GM12864 (cell line): Measurements from ENCODE around the gene PRAMEF33.
"Not testable (repeated sequence)": the region's sequence is repeated elsewhere in the genome, so short reads cannot be mapped to it uniquely, and the experiment has no call there.

Experiments
- DNase-seq: peaks from one replicate; pipeline ENCODE4 v3.0.0-alpha.2; 2011; ENCODE audit warnings: low read depth
- H3K4me3 ChIP-seq: 2 replicates; pipeline ENCODE4 v1.5.1; 2011; ENCODE audit warnings: mild to moderate bottlenecking, low read depth, low read length, control low read depth

Gene PRAMEF33, protein sequence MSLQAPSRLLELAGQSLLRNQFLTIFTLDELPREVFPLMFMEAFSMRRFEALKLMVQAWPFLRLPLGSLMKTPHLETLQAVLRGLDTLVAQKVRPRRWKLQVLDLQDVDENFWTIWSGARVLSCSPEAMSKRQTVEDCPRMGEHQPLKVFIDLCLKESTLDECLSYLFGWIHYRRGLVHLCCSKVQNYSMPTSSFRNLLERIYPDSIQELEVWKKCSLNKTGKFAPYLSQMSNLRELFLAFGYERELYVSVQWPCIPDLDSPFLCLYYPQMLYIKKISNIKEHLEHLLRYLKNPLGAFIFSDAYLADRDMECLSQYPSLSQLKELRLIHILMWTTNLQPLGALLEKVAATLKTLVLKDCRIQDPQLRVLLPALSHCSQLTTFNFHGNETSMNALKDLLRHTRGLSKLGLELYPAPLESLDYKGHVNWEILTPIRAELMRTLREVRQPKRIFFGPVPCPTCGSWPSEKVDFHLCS

DNA sequence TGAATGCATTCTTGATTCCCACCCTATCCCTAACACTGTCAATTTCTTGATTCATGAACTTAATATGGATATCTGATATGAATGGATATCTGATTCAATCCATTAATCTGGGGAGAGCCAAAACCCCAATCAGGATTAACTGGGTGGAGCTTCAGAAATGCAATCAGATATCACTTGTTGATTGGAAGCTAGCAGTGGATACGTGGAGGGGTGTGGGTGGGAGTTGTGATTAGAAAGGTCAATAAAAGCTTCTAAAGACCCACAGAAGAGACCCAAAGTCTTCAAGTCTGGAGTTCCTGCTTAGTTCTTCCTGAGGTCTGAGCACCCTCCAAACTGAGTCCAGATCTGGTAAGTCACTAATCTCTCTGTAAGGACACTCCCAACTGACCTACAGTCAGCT is at the start of gene PRAMEF33:
TSS of gene PRAMEF33 (plus strand) at position 301 of the 400 bp plus-strand sequence. CDS start 2,416 bp downstream, outside the sequence.
- DNase-seq, result not testable (repeated sequence)

GRCh38 chr1:13253898-13254297 is 49.4 kb upstream of the PRAMEF33 start, which contains the start of gene PRAMEF5:
Gene PRAMEF5, plus strand, starts transcription at chr1:13254198. Its CDS starts 5,071 bp downstream, at chr1:13259269.
- DNase-seq, H3K4me3 ChIP-seq: not testable (repeated sequence)

More for the DNA sequence above, at the start of gene PRAMEF33:
- not testable (repeated sequence) for H3K4me3 ChIP-seq

DNA sequence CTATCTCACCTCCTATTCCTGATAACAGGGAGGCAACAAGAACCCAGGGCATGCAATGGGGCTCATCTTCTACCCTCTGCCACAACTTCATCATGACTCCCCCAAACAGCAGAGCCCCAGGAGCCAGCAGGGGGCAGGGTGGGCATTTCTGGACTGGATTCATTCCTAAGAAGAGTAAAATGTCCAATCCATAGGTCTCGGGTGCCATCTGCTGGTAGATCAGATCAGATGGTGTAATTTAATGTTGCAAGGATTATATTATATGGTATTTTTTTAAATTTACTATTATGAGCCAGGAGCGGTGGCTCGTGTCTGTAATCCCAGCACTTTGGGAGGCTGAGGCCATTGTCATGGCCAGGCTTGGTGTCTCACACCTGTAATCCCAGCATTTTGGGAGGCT is 38.2 kb upstream of the PRAMEF33 start:
- DNase-seq, H3K4me3 ChIP-seq: not testable (repeated sequence)

DNA sequence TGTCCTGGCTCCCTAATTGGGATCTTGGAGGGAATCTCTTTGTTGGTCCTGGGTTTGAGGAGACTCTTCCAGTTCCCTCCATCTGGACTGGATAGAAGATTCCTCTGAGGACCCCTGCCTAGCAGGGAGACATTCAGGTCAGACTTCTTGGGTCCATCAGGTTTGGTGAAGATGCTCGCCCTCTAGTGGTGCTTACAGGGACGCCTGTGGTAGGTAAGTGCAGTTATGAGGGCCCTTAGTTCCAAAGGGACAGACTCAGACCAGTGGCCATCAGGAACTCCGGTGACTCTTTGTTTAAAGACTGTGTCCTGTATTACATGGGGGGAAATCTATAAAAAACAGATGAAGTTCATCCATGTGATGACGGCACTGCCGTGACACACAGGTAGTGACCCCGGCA is 26.3 kb upstream of the PRAMEF33 start:
- DNase-seq, H3K4me3 ChIP-seq: not testable (repeated sequence)

- not testable (repeated sequence) for H3K4me3 ChIP-seq, DNase-seq
Measured at GRCh38 chr1:13279617-13280016, 23.7 kb upstream of the PRAMEF33 start.

DNA sequence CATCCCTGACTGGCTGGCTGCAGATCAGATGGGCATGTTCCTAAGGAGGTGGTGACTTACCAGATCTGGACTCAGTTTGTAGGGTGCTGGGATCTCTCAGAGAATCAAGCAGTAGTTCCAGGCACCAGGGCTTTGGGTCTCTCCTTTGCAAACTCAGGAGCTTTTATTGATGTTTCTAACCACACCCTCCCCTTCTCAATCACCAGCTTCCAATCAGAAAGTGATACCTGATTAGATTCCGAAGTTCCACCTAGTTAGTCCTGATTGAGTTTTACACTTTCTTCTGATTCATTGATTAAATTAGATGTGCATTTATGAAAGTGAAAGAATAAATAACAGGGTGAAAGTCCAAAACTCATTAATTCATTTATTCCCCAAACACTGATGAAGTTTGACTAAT is 18.3 kb upstream of the PRAMEF33 start, which contains the start of gene PRAMEF8:
TSS of gene PRAMEF8 (minus strand) at position 101 of the 400 bp plus-strand sequence. CDS start 1,046 bp downstream, outside the sequence.
- not testable (repeated sequence) for H3K4me3 ChIP-seq

GRCh38 chr1:13289030-13289429 is 14.3 kb upstream of the PRAMEF33 start:
- DNase-seq, H3K4me3 ChIP-seq: not testable (repeated sequence)

More for the DNA sequence above, 18.3 kb upstream of the PRAMEF33 start, which contains the start of gene PRAMEF8:
- not testable (repeated sequence) for DNase-seq

DNA sequence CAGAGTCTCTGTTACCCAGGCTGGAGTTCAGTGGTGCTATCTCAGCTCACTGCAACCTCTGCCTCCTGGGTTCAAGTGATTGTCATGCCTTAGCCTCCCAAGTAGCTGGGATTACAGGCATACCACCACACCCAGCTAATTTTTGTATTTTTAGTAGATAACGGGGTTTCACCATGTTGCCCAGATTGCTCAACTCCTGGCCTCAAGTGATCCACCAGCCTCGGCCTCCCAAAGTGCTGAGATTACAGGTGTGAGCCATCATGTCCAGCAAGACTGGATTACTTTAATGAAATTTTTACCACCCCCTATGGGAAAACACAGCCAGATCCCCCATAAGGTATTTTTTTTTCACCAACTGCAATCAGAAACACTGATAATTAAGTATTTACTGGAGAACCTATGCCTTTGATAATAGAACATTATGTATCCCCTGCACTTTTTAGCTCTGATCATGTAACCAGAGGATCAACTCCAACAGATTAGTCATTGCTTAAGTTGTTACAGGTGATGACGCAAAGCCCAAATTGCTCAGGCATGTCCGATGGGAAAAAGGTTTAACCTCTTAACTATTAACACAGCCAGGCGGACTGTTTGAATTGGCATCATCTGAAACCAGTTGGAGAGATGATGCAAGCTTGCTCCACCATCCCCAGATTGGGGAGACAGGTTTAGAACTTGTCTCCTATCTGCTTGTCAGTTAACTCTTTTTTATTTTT is 6.0 kb upstream of the PRAMEF33 start:
- not testable (repeated sequence) for DNase-seq, H3K4me3 ChIP-seq

- not testable (repeated sequence) for H3K4me3 ChIP-seq, DNase-seq
Measured at GRCh38 chr1:13298699-13299098, 4.6 kb upstream of the PRAMEF33 start.

GRCh38 chr1:13302197-13302596 is 1.1 kb upstream of the PRAMEF33 start:
- not testable (repeated sequence) for DNase-seq, H3K4me3 ChIP-seq

DNA sequence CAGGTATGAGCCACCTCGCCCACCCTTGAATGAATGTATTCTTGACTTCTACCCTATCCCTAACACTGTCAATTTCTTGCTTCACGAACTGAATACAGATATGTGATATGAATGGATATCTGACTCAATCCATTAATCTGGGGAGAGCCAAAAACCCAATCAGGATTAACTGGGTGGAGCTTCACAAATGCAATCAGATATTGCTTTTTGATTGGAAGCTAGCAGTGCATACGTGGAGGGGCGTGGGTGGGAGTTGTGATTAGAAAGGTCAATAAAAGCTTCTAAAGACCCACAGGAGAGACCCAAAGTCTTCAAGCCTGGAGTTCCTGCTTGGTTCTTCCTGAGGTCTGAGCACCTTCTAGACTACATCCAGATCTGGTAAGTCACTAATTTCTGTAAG is 11.9 kb downstream of the PRAMEF33 start, which contains the start of gene PRAMEF15:
TSS of gene PRAMEF15 (plus strand) at position 301 of the 400 bp plus-strand sequence. CDS start 2,827 bp downstream, outside the sequence.
- DNase-seq, H3K4me3 ChIP-seq: not testable (repeated sequence)

- not testable (repeated sequence) for DNase-seq, H3K4me3 ChIP-seq
Measured at GRCh38 chr1:13342496-13342895, 39.2 kb downstream of the PRAMEF33 start.

DNA sequence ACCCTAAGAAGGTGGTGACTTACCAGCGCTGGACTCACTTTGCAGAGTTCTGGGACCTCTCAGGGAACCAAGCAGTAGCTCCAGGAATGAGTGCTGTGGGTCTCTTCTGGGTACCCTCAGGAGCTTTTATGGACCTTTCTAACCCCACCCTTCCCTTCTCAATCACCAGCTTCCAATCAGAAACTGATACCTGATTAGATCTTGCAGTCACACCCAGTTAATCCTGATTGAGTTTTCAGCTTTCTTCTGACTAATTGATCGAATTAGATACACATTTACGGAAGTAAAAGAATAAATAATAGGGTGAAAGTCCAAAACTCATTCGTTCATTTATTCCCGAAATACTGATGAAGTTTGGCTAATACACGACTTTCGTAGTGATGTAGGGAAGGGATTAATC is 43.7 kb downstream of the PRAMEF33 start, which contains the start of gene PRAMEF14:
TSS of gene PRAMEF14 (minus strand) at position 101 of the 400 bp plus-strand sequence. CDS start 1,820 bp downstream, outside the sequence.
- not testable (repeated sequence) for DNase-seq, H3K4me3 ChIP-seq

- not testable (repeated sequence) for DNase-seq
Measured at GRCh38 chr1:13353476-13353875, 50.1 kb downstream of the PRAMEF33 start.

DNA sequence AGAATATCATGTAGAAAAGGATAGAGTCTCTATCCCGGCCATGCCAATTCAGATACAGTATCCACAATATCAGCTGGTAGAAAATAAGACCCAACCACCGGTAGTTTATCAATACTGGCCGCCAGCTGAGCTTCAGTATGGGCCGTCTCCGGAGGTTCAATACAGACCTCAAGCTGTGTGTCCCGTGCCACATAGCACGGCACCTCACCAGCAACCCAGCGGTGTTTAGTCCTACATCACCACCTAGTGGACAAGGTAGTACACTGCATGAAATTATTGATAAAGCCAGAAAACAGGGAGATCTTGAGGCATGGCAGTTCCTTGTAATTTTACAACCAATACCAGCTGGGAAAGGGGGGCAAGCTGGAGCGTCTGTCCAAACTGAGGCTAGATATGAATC is 51.1 kb downstream of the PRAMEF33 start:
- DNase-seq, H3K4me3 ChIP-seq: not testable (repeated sequence)

More at GRCh38 chr1:13353476-13353875, 50.1 kb downstream of the PRAMEF33 start:
- H3K4me3 ChIP-seq, result not testable (repeated sequence)
